H9 (cell line): ENCODE data around the gene DSCAM. TPM values are rescaled to one million over a fixed set of nuclear protein-coding genes. Genes with fewer than 3 reads are reported as not detected.

ENCODE experiments used
- DNase-seq: peaks from one replicate; pipeline ENCODE4 v3.0.0-alpha.2; 2017
- H2AFZ ChIP-seq: one replicate; pipeline ENCODE4 v1.6.1; 2013; ENCODE audit warnings: mild to moderate bottlenecking, low read length, control low read depth, moderate library complexity
- H2AK5ac ChIP-seq: 2 replicates; pipeline ENCODE4 v1.6.1; 2013; ENCODE audit warnings: low read length, control low read depth, mixed read lengths; ENCODE audit not compliant: insufficient read length
- H2BK120ac ChIP-seq: one replicate; pipeline ENCODE4 v1.6.1; 2013; ENCODE audit warnings: low read depth, mild to moderate bottlenecking, low read length, control low read depth, inconsistent platforms; ENCODE audit not compliant: poor library complexity, severe bottlenecking
- H2BK12ac ChIP-seq: 2 replicates; pipeline ENCODE4 v1.6.1; 2013; ENCODE audit warnings: low read length, control low read depth, mixed read lengths, low read depth; ENCODE audit not compliant: insufficient read length
- H2BK15ac ChIP-seq: 2 replicates; pipeline ENCODE4 v1.6.1; 2013; ENCODE audit warnings: low read depth, low read length, control low read depth
- H2BK20ac ChIP-seq: one replicate; pipeline ENCODE4 v1.6.1; 2013; ENCODE audit warnings: low read depth, mild to moderate bottlenecking, low read length, control low read depth, inconsistent platforms; ENCODE audit not compliant: poor library complexity, severe bottlenecking
- H2BK5ac ChIP-seq: 2 replicates; pipeline ENCODE4 v1.6.1; 2013; ENCODE audit warnings: low read length, control low read depth, mixed read lengths; ENCODE audit not compliant: insufficient read length
- H3K14ac ChIP-seq: 2 replicates; pipeline ENCODE4 v1.6.1; 2013; ENCODE audit warnings: low read length, control low read depth; ENCODE audit not compliant: insufficient read depth
- H3K18ac ChIP-seq: 2 replicates; pipeline ENCODE4 v1.6.1; 2013; ENCODE audit warnings: low read depth, mild to moderate bottlenecking, mixed read lengths, low read length, control low read depth; ENCODE audit not compliant: insufficient read length
- H3K23ac ChIP-seq: 2 replicates; pipeline ENCODE4 v1.6.1; 2013; ENCODE audit warnings: low read length, control low read depth, mixed read lengths, low read depth; ENCODE audit not compliant: insufficient read length
- H3K23me2 ChIP-seq: 2 replicates; pipeline ENCODE4 v1.6.1; 2013; ENCODE audit warnings: low read depth, mild to moderate bottlenecking, mixed read lengths, low read length, control low read depth; ENCODE audit not compliant: insufficient read length, poor library complexity, severe bottlenecking
- H3K27ac ChIP-seq: 2 replicates; pipeline ENCODE4 v1.5.1; 2013; ENCODE audit warnings: low read length, control low read depth, mixed read lengths, low read depth; ENCODE audit not compliant: insufficient read length
- H3K27me3 ChIP-seq: 2 replicates; pipeline ENCODE4 v1.6.1; 2013; ENCODE audit warnings: low read length, control low read depth, inconsistent platforms; ENCODE audit not compliant: insufficient read depth
- H3K4ac ChIP-seq: 2 replicates; pipeline ENCODE4 v1.6.1; 2013; ENCODE audit warnings: low read depth, mild to moderate bottlenecking, control low read depth, inconsistent platforms, low read length, moderate library complexity
- H3K4me1 ChIP-seq: 2 replicates; pipeline ENCODE4 v1.6.1; 2013; ENCODE audit warnings: low read length, control low read depth, inconsistent platforms; ENCODE audit not compliant: insufficient read depth
- H3K4me2 ChIP-seq: 2 replicates; pipeline ENCODE4 v1.6.1; 2013; ENCODE audit warnings: low read length, control low read depth, mixed read lengths; ENCODE audit not compliant: insufficient read length, insufficient read depth
- H3K56ac ChIP-seq: 2 replicates; pipeline ENCODE4 v1.6.1; 2013; ENCODE audit warnings: low read depth, mild to moderate bottlenecking, mixed read lengths, low read length, control low read depth; ENCODE audit not compliant: insufficient read length
- H3K79me1 ChIP-seq: 2 replicates; pipeline ENCODE4 v1.6.1; 2013; ENCODE audit warnings: low read depth, mild to moderate bottlenecking, moderate library complexity, low read length, control low read depth, inconsistent platforms; ENCODE audit not compliant: insufficient read depth, poor library complexity, severe bottlenecking
- H3K79me2 ChIP-seq: 2 replicates; pipeline ENCODE4 v1.6.1; 2013; ENCODE audit warnings: low read length, control low read depth, inconsistent platforms; ENCODE audit not compliant: insufficient read depth
- H3K9ac ChIP-seq: 2 replicates; pipeline ENCODE4 v1.6.1; 2013; ENCODE audit warnings: low read length, control low read depth, mixed read lengths; ENCODE audit not compliant: insufficient read length; ENCODE audit errors: extremely low read depth
- H3K9me3 ChIP-seq: one replicate; pipeline ENCODE4 v1.6.1; 2013; ENCODE audit warnings: low read depth, low read length, inconsistent platforms; ENCODE audit not compliant: control insufficient read depth
- H3T11ph ChIP-seq: one replicate; pipeline ENCODE4 v1.6.1; 2013; ENCODE audit warnings: mild to moderate bottlenecking, low read length, control low read depth, inconsistent platforms
- H4K20me1 ChIP-seq: one replicate; pipeline ENCODE4 v1.6.1; 2013; ENCODE audit not compliant: control insufficient read depth, insufficient read length, insufficient read depth
- H4K5ac ChIP-seq: 2 replicates; pipeline ENCODE4 v1.6.1; 2013; ENCODE audit warnings: low read depth, mild to moderate bottlenecking, mixed read lengths, low read length, control low read depth; ENCODE audit not compliant: insufficient read length
- H4K8ac ChIP-seq: replicated peaks from 2 replicates; pipeline ENCODE4 v1.6.1; 2013; ENCODE audit warnings: low read length, control low read depth, mixed read lengths, low read depth; ENCODE audit not compliant: insufficient read length
- H4K91ac ChIP-seq: 2 replicates; pipeline ENCODE4 v1.6.1; 2013; ENCODE audit warnings: low read depth, mild to moderate bottlenecking, moderate library complexity, mixed read lengths, low read length, control low read depth; ENCODE audit not compliant: insufficient read length
- H3K27ac Mint-ChIP-seq, 3 experiments: 2 replicates in 2 of 3; 3 replicates in 1 of 3; pipeline ENCODE4 v1.8.0; 2020 to 2021; ENCODE audit warnings: mixed read lengths in 3 of 3, mild to moderate bottlenecking in 1 of 3, moderate library complexity in 1 of 3
- H3K27me3 Mint-ChIP-seq: 2 replicates; pipeline ENCODE4 v1.8.0; 2021; ENCODE audit warnings: low read depth, mild to moderate bottlenecking, moderate library complexity, mixed read lengths
- H3K36me3 Mint-ChIP-seq, 3 experiments: 2 replicates in 2 of 3; 3 replicates in 1 of 3; pipeline ENCODE4 v1.8.0; 2020 to 2021; ENCODE audit warnings: low read depth in 3 of 3, mixed read lengths in 3 of 3; ENCODE audit not compliant: insufficient read depth in 1 of 3
- H3K4me1 Mint-ChIP-seq, 2 experiments: 2 replicates each; pipeline ENCODE4 v1.8.0; 2020; ENCODE audit warnings: mixed read lengths in 2 of 2
- H3K4me3 Mint-ChIP-seq, 2 experiments: 2 replicates in 1 of 2; 3 replicates in 1 of 2; pipeline ENCODE4 v1.8.0; 2020 to 2021; ENCODE audit warnings: mild to moderate bottlenecking in 2 of 2, mixed read lengths in 2 of 2, moderate library complexity in 1 of 2
- H3K9me3 Mint-ChIP-seq, 2 experiments: 2 replicates in 1 of 2; 3 replicates in 1 of 2; pipeline ENCODE4 v1.8.0; 2020; ENCODE audit warnings: mild to moderate bottlenecking in 2 of 2, mixed read lengths in 2 of 2, moderate library complexity in 1 of 2
- WGBS: extraction: QIAGEN DNeasy Blood & Tissue Kit; methylation state at CpG from one replicate; pipeline ENCODE4 v1.1.7; 2013; ENCODE audit warnings: missing lambda C conversion rate, low lambda C conversion rate, mixed read lengths; ENCODE audit not compliant: insufficient read length; ENCODE audit errors: extremely low coverage; 5-methylcytosine and 5-hydroxymethylcytosine counted together
- total RNA-seq: library from RNA; stranded (reverse); gene quantifications from 2 replicates; pipeline ENCODE4 v1.2.1, GENCODE V29; 2021
- TF ChIP-seq, protein P1 (sequence below): fragments of 200-600 bp; sonication (generic); conservative IDR thresholded peaks from 3 replicates; pipeline ENCODE4 v1.8.0; 2021; ENCODE audit warnings: antibody characterized with exemption, mild to moderate bottlenecking

DSCAM gene
- total RNA-seq, 1 experiment from 2014 or later, result 0.17 TPM

DNA sequence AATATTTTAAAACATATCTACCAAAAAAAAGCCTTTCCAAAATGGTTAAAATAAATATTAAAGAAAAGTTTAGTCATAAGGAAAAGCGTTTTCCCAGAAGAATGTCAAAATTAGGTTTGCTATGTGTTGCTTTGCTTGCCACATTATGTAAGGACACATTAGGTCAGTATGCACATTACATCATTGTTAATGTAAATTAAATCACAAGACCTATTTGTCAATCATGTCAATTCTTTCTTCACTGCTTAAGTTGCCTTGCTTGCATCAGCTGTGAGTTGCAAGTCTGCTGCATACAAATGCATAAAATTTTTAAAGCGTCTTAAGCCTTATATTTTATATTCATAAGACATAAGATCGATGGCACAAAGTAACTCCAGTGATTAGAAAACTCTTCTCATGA is 530.9 kb downstream of the DSCAM start:
- Histone ChIP-seq H2BK12ac (no peak overlapping the region), H2BK20ac (no peak overlapping the region), H3K14ac (no peak overlapping the region), H2BK15ac (no peak overlapping the region), H3K79me2 (no peaks in the 10 kb centered on the region), H3K4me1 (no peaks in the 10 kb centered on the region), H3K4ac (no peak overlapping the region), H3K56ac (no peak overlapping the region), H4K20me1 (no peaks in the 10 kb centered on the region), H3K4me2 (no peak overlapping the region), H4K8ac (no peak overlapping the region), H3K27me3 (no peaks in the 10 kb centered on the region), H3K27ac (no peak overlapping the region), H3K9ac (no peak overlapping the region), H3K79me1 (no peaks in the 10 kb centered on the region), H4K5ac (no peak overlapping the region), H3T11ph (no peak overlapping the region), H2AFZ (no peak overlapping the region), H2AK5ac (no peak overlapping the region), H4K91ac (no peak overlapping the region), H3K18ac (no peak overlapping the region), H2BK120ac (no peak overlapping the region), H3K23ac (no peak overlapping the region), H2BK5ac (no peak overlapping the region), H3K23me2 (no peaks in the 10 kb centered on the region), H3K9me3 (no peaks in the 10 kb centered on the region)
- no peak for DNase-seq
- TF ChIP-seq, protein P1, sequence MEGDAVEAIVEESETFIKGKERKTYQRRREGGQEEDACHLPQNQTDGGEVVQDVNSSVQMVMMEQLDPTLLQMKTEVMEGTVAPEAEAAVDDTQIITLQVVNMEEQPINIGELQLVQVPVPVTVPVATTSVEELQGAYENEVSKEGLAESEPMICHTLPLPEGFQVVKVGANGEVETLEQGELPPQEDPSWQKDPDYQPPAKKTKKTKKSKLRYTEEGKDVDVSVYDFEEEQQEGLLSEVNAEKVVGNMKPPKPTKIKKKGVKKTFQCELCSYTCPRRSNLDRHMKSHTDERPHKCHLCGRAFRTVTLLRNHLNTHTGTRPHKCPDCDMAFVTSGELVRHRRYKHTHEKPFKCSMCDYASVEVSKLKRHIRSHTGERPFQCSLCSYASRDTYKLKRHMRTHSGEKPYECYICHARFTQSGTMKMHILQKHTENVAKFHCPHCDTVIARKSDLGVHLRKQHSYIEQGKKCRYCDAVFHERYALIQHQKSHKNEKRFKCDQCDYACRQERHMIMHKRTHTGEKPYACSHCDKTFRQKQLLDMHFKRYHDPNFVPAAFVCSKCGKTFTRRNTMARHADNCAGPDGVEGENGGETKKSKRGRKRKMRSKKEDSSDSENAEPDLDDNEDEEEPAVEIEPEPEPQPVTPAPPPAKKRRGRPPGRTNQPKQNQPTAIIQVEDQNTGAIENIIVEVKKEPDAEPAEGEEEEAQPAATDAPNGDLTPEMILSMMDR, result no peak
- peaks cover 0 to 1% of the 10 kb centered on the region in 2 experiments; a peak in 3 of 4 replicates for H3K4me1 Mint-ChIP-seq
- no peaks in the 10 kb centered on the region; a peak in 1 of 7 replicates for H3K36me3 Mint-ChIP-seq
- no peak overlapping the region for H3K27ac Mint-ChIP-seq
- no peaks in the 10 kb centered on the region for H3K27me3 Mint-ChIP-seq
- H3K9me3 Mint-ChIP-seq, result no peaks in the 10 kb centered on the region
- no peak overlapping the region for H3K4me3 Mint-ChIP-seq
- no CpG with 5 or more reads among the region's 3 CpGs for WGBS
